Calu3 (cell line): ENCODE measurements around the gene VIPR2. TPM values are rescaled to one million over a fixed set of nuclear protein-coding genes. Genes with fewer than 3 reads are reported as not detected.

Experiments
- BruUV-seq: library from RNA; stranded (reverse); fragments of 400-500 nt; replicated peaks from 2 replicates; lab custom pipeline; 2021; lab: Mats Ljungman, UMichigan
- CTCF ChIA-PET: fragments of 300-600 bp; sonication (Branson Sonifier 250); formaldehyde crosslinking; loops from one replicate; lab custom pipeline; 2022; ENCODE audit warnings: antibody characterized with exemption; lab: Charles Lee
- DNase-seq: peaks from one replicate; pipeline ENCODE4 v3.0.0; 2022
- H3K27ac Mint-ChIP-seq: one replicate; pipeline ENCODE4 v1.8.0; 2022; ENCODE audit warnings: mixed read lengths; ENCODE audit not compliant: unreplicated experiment
- H3K27me3 Mint-ChIP-seq: one replicate; pipeline ENCODE4 v1.8.0; 2022; ENCODE audit warnings: mixed read lengths; ENCODE audit not compliant: unreplicated experiment
- H3K36me3 Mint-ChIP-seq: one replicate; pipeline ENCODE4 v1.8.0; 2022; ENCODE audit warnings: mild to moderate bottlenecking, moderate library complexity, mixed read lengths; ENCODE audit not compliant: insufficient read depth, unreplicated experiment
- H3K4me1 Mint-ChIP-seq: one replicate; pipeline ENCODE4 v1.8.0; 2022; ENCODE audit warnings: mild to moderate bottlenecking, low read depth, mixed read lengths; ENCODE audit not compliant: unreplicated experiment
- H3K4me3 Mint-ChIP-seq: one replicate; pipeline ENCODE4 v1.8.0; 2022; ENCODE audit warnings: mild to moderate bottlenecking, low read depth, moderate library complexity, mixed read lengths; ENCODE audit not compliant: unreplicated experiment
- H3K9me3 Mint-ChIP-seq: one replicate; pipeline ENCODE4 v1.8.0; 2022; ENCODE audit warnings: low read depth, mixed read lengths; ENCODE audit not compliant: unreplicated experiment
- intact Hi-C: fragments of 100-400 bp; cut with micrococcal nuclease; formaldehyde crosslinking; loops from one replicate; pipeline ENCODE4 v1.10.0; 2022; ENCODE audit not compliant: unreplicated experiment
- total RNA-seq: library from RNA; stranded (reverse); gene quantifications from 2 replicates; pipeline ENCODE4 v1.2.3, GENCODE V29; 2022
- TF ChIP-seq, protein P1 (sequence below): fragments of 200-600 bp; IDR thresholded peaks from one replicate; pipeline ENCODE4 v1.8.0; 2022; ENCODE audit warnings: antibody characterized with exemption; ENCODE audit not compliant: unreplicated experiment

Gene VIPR2
- total RNA-seq, 1 experiment from 2014 or later, result not detected

DNA sequence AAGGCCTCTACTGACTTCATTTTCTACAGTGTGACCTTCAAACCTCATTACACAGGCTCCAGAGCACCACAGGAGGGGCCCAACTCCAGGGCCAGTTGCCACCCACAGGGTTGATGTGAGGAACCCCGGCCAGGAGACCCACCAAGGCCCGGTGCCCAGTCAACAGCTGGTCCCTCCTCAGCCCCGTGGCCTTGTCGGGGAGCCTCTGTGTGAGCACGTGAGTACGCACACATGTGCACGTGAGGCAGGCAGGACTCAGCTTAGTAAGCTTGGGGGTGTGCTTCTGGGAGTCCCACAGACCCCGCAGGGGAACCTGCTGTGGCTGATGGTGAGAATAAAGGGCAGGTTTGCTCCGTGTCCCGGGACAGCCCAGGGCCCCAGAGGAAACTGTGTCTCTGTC is 104.5 kb downstream of the VIPR2 start:
- H3K9me3 Mint-ChIP-seq, result peaks cover 3% of the 10 kb centered on the region
- no peak overlapping the region for H3K4me3 Mint-ChIP-seq
- intact Hi-C loops, result no loop called here
- H3K27ac Mint-ChIP-seq, result no peak overlapping the region
- no peak for DNase-seq
- CTCF ChIA-PET, result no interaction called here
- no TSS peak for BruUV-seq
- H3K27me3 Mint-ChIP-seq, result peaks cover 34% of the 10 kb centered on the region
- no peaks in the 10 kb centered on the region for H3K4me1 Mint-ChIP-seq
- TF ChIP-seq, protein P1, sequence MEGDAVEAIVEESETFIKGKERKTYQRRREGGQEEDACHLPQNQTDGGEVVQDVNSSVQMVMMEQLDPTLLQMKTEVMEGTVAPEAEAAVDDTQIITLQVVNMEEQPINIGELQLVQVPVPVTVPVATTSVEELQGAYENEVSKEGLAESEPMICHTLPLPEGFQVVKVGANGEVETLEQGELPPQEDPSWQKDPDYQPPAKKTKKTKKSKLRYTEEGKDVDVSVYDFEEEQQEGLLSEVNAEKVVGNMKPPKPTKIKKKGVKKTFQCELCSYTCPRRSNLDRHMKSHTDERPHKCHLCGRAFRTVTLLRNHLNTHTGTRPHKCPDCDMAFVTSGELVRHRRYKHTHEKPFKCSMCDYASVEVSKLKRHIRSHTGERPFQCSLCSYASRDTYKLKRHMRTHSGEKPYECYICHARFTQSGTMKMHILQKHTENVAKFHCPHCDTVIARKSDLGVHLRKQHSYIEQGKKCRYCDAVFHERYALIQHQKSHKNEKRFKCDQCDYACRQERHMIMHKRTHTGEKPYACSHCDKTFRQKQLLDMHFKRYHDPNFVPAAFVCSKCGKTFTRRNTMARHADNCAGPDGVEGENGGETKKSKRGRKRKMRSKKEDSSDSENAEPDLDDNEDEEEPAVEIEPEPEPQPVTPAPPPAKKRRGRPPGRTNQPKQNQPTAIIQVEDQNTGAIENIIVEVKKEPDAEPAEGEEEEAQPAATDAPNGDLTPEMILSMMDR, result no peak
- H3K36me3 Mint-ChIP-seq, result no peaks in the 10 kb centered on the region

- Mint-ChIP-seq H3K27me3 (peaks cover 37% of the 10 kb centered on the region), H3K4me1 (no peaks in the 10 kb centered on the region), H3K9me3 (peaks cover 3% of the 10 kb centered on the region), H3K4me3 (no peak overlapping the region), H3K36me3 (no peaks in the 10 kb centered on the region), H3K27ac (no peak overlapping the region)
- DNase-seq, result no peak
- BruUV-seq, result no TSS peak
- intact Hi-C loops, result no loop called here
- CTCF ChIA-PET, result no interaction called here
- TF ChIP-seq, protein P1, result no peak
These were observed 105.0 kb downstream of the VIPR2 start for GRCh38 chr7:159039716-159040115.

GRCh38 chr7:159038066-159038465 is 106.6 kb downstream of the VIPR2 start:
- TF ChIP-seq, protein P1, result no peak
- DNase-seq, result no peak
- BruUV-seq, result no TSS peak
- Mint-ChIP-seq H3K4me3 (no peak overlapping the region), H3K27me3 (peaks cover 37% of the 10 kb centered on the region), H3K36me3 (no peaks in the 10 kb centered on the region), H3K9me3 (no peaks in the 10 kb centered on the region), H3K27ac (no peak overlapping the region), H3K4me1 (no peaks in the 10 kb centered on the region)
- CTCF ChIA-PET, result no interaction called here
- intact Hi-C loops, result no loop called here

- no peak for DNase-seq
- TF ChIP-seq, protein P1, result no peak
- no peaks in the 10 kb centered on the region for H3K4me1 Mint-ChIP-seq
- intact Hi-C loops, result no loop called here
- BruUV-seq, result no TSS peak
- peaks cover 37% of the 10 kb centered on the region for H3K27me3 Mint-ChIP-seq
- no peaks in the 10 kb centered on the region for H3K9me3 Mint-ChIP-seq
- no peaks in the 10 kb centered on the region for H3K36me3 Mint-ChIP-seq
- no peak overlapping the region for H3K4me3 Mint-ChIP-seq
- CTCF ChIA-PET, result no interaction called here
- H3K27ac Mint-ChIP-seq, result no peak overlapping the region
These were observed 107.6 kb downstream of the VIPR2 start for GRCh38 chr7:159036916-159037605.
